A549 (cell line): Measurements from ENCODE around the gene IGFBP5. TPM values are rescaled to one million over a fixed set of nuclear protein-coding genes. Genes with fewer than 3 reads are reported as not detected.

ENCODE experiments used
- ATAC-seq, 2 experiments: fragments of 200-7000 bp in 1 of 2; fragments of >200 bp in 1 of 2; cut with Nextera tagmentation in 1 of 2; cut with Tn5 transposase in 1 of 2; 3 replicates each; pipeline versions ENCODE4 v1.8.0 to v1.9.1; 2018 to 2020; ENCODE audit warnings: mild to moderate bottlenecking in 1 of 2, moderate library complexity in 1 of 2
- CTCF ChIA-PET: fragments of 300-600 bp; sonication (Branson Sonifier 250); formaldehyde crosslinking; extraction: SDS; loops from one replicate; lab custom pipeline; 2021; ENCODE audit warnings: antibody characterized with exemption, inconsistent platforms; lab: Yijun Ruan, JAX
- POLR2A ChIA-PET: fragments of 350-600 bp; formaldehyde crosslinking; extraction: SDS; loops from one replicate; lab custom pipeline; 2021; ENCODE audit warnings: antibody characterized with exemption, inconsistent platforms; lab: Yijun Ruan, JAX
- DNase-seq, 2 experiments: peaks; one replicate each; pipeline versions ENCODE4 v3.0.0 to v3.0.0-alpha.2; 2011 to 2016; ENCODE audit warnings: low read depth in 1 of 2, low spot score in 1 of 2
- FAIRE-seq: peaks from 2 replicates; lab custom pipeline; 2011; peaks lifted over from hg19 to GRCh38; lab: Jason Lieb, UNC
- H3K27ac ChIP-seq, 2 experiments: fragments of >200 bp; sonication (Bioruptor Twin); formaldehyde crosslinking; 3 replicates each; pipeline ENCODE4 v1.5.1; 2016 to 2017
- H3K4me1 ChIP-seq: fragments of >200 bp; sonication (Bioruptor Twin); formaldehyde crosslinking; 3 replicates; pipeline ENCODE4 v1.6.1; 2016
- H3K4me2 ChIP-seq: fragments of >200 bp; sonication (Bioruptor Twin); formaldehyde crosslinking; 3 replicates; pipeline ENCODE4 v1.6.1; 2016
- H3K4me3 ChIP-seq: fragments of >200 bp; sonication (Bioruptor Twin); formaldehyde crosslinking; 3 replicates; pipeline ENCODE4 v1.5.1; 2016
- H3K9me3 ChIP-seq: fragments of >200 bp; sonication (Bioruptor Twin); formaldehyde crosslinking; 3 replicates; pipeline ENCODE4 v1.6.1; 2016
- CBX8 ChIP-seq: fragments of 200-600 bp; sonication (generic); IDR thresholded peaks from 2 replicates; pipeline ENCODE4 v1.6.1; 2016
- CHD4 ChIP-seq: fragments of 200-600 bp; sonication (generic); IDR thresholded peaks from 2 replicates; pipeline ENCODE4 v1.6.1; 2016; ENCODE audit warnings: antibody characterized with exemption, mild to moderate bottlenecking, borderline replicate concordance
- EHF ChIP-seq: fragments of 250-450 bp; sonication (Bioruptor Pico); IDR thresholded peaks from 2 replicates; pipeline ENCODE4 v1.5.0; 2020; ENCODE audit warnings: mild to moderate bottlenecking
- EHMT2 ChIP-seq: fragments of 200-600 bp; sonication (generic); IDR thresholded peaks from 2 replicates; pipeline ENCODE4 v1.6.1; 2016; ENCODE audit warnings: antibody characterized with exemption, low read depth, mild to moderate bottlenecking, moderate library complexity
- EP300 ChIP-seq, 2 experiments: fragments of >200 bp; sonication (Bioruptor Twin); formaldehyde crosslinking; IDR thresholded peaks; 2 replicates in 1 of 2; 3 replicates in 1 of 2; pipeline ENCODE4 v1.6.1; 2016 to 2017
- HDAC2 ChIP-seq: fragments of 200-600 bp; sonication (generic); IDR thresholded peaks from 2 replicates; pipeline ENCODE4 v1.6.1; 2016
- HEYL ChIP-seq: fragments of 250-450 bp; sonication (Bioruptor Pico); IDR thresholded peaks from 2 replicates; pipeline ENCODE4 v1.8.0; 2021; ENCODE audit warnings: mild to moderate bottlenecking, moderate library complexity
- HOXB13 ChIP-seq: fragments of 250-450 bp; sonication (Bioruptor Pico); IDR thresholded peaks from 2 replicates; pipeline ENCODE4 v1.5.0; 2020; ENCODE audit warnings: low read depth, mild to moderate bottlenecking, moderate library complexity
- HOXB5 ChIP-seq: fragments of 250-450 bp; sonication (Bioruptor Pico); IDR thresholded peaks from 2 replicates; pipeline ENCODE4 v1.5.0; 2020; ENCODE audit warnings: mild to moderate bottlenecking, moderate library complexity
- NR3C1 ChIP-seq: fragments of >200 bp; sonication (Bioruptor Twin); formaldehyde crosslinking; IDR thresholded peaks from 3 replicates; pipeline ENCODE4 v1.6.1; 2017
- POLR2A ChIP-seq: IDR thresholded peaks from 2 replicates; pipeline ENCODE4 v1.6.1; 2012; ENCODE audit warnings: mild to moderate bottlenecking, low read length
- POLR2AphosphoS2 ChIP-seq: conservative IDR thresholded peaks from 2 replicates; pipeline ENCODE4 v1.6.1; 2012; ENCODE audit warnings: low read length, improper control_type of control experiment, inconsistent platforms
- RFX5 ChIP-seq: fragments of 450-650 bp; IDR thresholded peaks from 2 replicates; pipeline ENCODE4 v1.7.1; 2014; ENCODE audit warnings: antibody characterized with exemption, mild to moderate bottlenecking, moderate library complexity
- TFCP2L1 ChIP-seq: fragments of 250-450 bp; sonication (Bioruptor Pico); IDR thresholded peaks from 2 replicates; pipeline ENCODE4 v1.5.0; 2021; ENCODE audit warnings: mild to moderate bottlenecking
- USF2 ChIP-seq: fragments of 450-650 bp; IDR thresholded peaks from 2 replicates; pipeline ENCODE4 v1.6.1; 2014; ENCODE audit warnings: antibody characterized with exemption
- ZC3H11A ChIP-seq: fragments of 450-650 bp; IDR thresholded peaks from 2 replicates; pipeline ENCODE4 v1.6.1; 2014; ENCODE audit warnings: antibody characterized with exemption, mild to moderate bottlenecking
- WGBS: methylation state at CpG from one replicate; pipeline ENCODE4 v1.1.6; 2017; ENCODE audit errors: missing lambda C conversion rate; 5-methylcytosine and 5-hydroxymethylcytosine counted together
- polyA plus RNA-seq, 4 experiments: library from polyadenylated mRNA; depleted of rRNA in 3 of 4; stranded (reverse); fragments of >200 nt; fragmentation: RNase III in 1 of 4; extraction: RNeasy Plus Mini Kit Qiagen cat#74134 plus additional on column Dnase treatment in 1 of 4; gene quantifications; 2 replicates in 3 of 4; 3 replicates in 1 of 4; pipeline ENCODE4 v1.2.3, GENCODE V29; 2011 to 2017

The IGFBP5 gene
- polyA plus RNA-seq, 2 of the 4 experiments (the other 2 are of a cell fraction): 0.23 to 0.97 TPM

- H3K4me2 ChIP-seq: no peak overlapping the region
- FAIRE-seq (no peak), ATAC-seq (no peak), DNase-seq (no peak)
- no peak overlapping the region for H3K27ac ChIP-seq
- H3K4me1 ChIP-seq: 0 out of 3 replicates have a peak, but pooled peaks cover 5% of the 10 kb centered on the region
- CTCF ChIA-PET: interaction anchor here (1.2 kb wide), 1 partner anchor 18 kb away, joined by 4 read pairs; no protein-coding TSS in a partner anchor
- WGBS: 74% methylated on average over 4 of the region's 4 CpGs
- H3K4me3 ChIP-seq: no peak overlapping the region
- TF ChIP-seq EHMT2 (no peak), POLR2A (no peak)
- H3K9me3 ChIP-seq: no peaks in the 10 kb centered on the region
- POLR2A ChIA-PET: no interaction called here
These were observed 50.3 kb downstream of the IGFBP5 start for GRCh38 chr2:216644842-216645635.

- no peak for TF ChIP-seq NR3C1
- TF ChIP-seq USF2: no peak
- no peak for TF ChIP-seq EP300 (IDR thresholded peaks at IDR 0.05)
- WGBS: 57% methylated on average over 4 of the region's 5 CpGs
- no peak for FAIRE-seq
- CTCF ChIA-PET: interaction anchor here (0.6 to 1.2 kb wide), 2 partner anchors 19 to 1131 kb away, joined by 3 to 4 read pairs; no protein-coding TSS in a partner anchor
- Histone ChIP-seq H3K27ac (no peak overlapping the region), H3K4me1 (0 out of 3 replicates have a peak, but pooled peaks cover 5% of the 10 kb centered on the region), H3K9me3 (no peaks in the 10 kb centered on the region), H3K4me2 (no peak overlapping the region), H3K4me3 (no peak overlapping the region)
- no peak; a peak in 1 of 6 replicates for ATAC-seq
- POLR2A ChIA-PET: no interaction called here
- DNase-seq: no peak
These were observed 51.2 kb downstream of the IGFBP5 start for GRCh38 chr2:216643986-216644659.

- TF ChIP-seq HOXB5 (CRISPR knock-in tag) (no peak), POLR2AphosphoS2 (no peak), HEYL (CRISPR knock-in tag) (no peak), CBX8 (no peak), POLR2A (no peak), HDAC2 (no peak), ZC3H11A (no peak), CHD4 (no peak), TFCP2L1 (CRISPR knock-in tag) (no peak), USF2 (no peak), RFX5 (no peak), HOXB13 (no peak), EHF (CRISPR knock-in tag) (no peak)
- TF ChIP-seq, all 56 proteins: peak for 0
- Histone ChIP-seq H3K4me3 (no peak overlapping the region), H3K27ac (peak overlapping the region; percentile 70 to 80), H3K9me3 (no peaks in the 10 kb centered on the region), H3K4me1 (peaks cover 40% of the 10 kb centered on the region), H3K4me2 (peak overlapping the region; percentile 73)
- ATAC-seq: no peak
- ChIA-PET CTCF (interaction anchor here (0.9 to 1.4 kb wide), 2 partner anchors 29 to 120 kb away, joined by 3 to 5 read pairs; no protein-coding TSS in a partner anchor), POLR2A (no interaction called here)
- FAIRE-seq: no peak
- no peak for DNase-seq
- WGBS: 64% methylated on average over 3 of the region's 3 CpGs
These were observed 57.9 kb downstream of the IGFBP5 start for GRCh38 chr2:216637472-216637871.
